Sigmoid colon (tissue), 4 donors: ENCODE data around the gene FSHB.

Experiments
- CTCF ChIP-seq, 4 experiments: fragments of 450-650 bp in 3 of 4; fragments of 200-600 bp in 1 of 4; IDR thresholded peaks; one replicate each; pipeline ENCODE4 v1.5.1; 2016 to 2019; ENCODE audit warnings: antibody characterized with exemption in 4 of 4, mild to moderate bottlenecking in 3 of 4, moderate library complexity in 2 of 4
- EP300 ChIP-seq, 4 donors: sonication (generic); formaldehyde crosslinking; IDR thresholded peaks; one replicate each; pipeline ENCODE4 v1.6.1; 2017; ENCODE audit warnings: antibody characterized with exemption in 4 of 4
- POLR2A ChIP-seq, 2 donors: fragments of 450-650 bp; IDR thresholded peaks; one replicate each; pipeline ENCODE4 v1.6.1; 2016; ENCODE audit warnings: antibody characterized with exemption in 2 of 2, mild to moderate bottlenecking in 2 of 2, moderate library complexity in 2 of 2
- POLR2AphosphoS5 ChIP-seq, 4 donors: sonication (generic); formaldehyde crosslinking; IDR thresholded peaks; one replicate each; pipeline ENCODE4 v1.6.1; 2017; ENCODE audit warnings: antibody characterized with exemption in 4 of 4

- TF ChIP-seq CTCF (IDR thresholded peaks at IDR 0.05): no peak
- TF ChIP-seq POLR2A (IDR thresholded peaks at IDR 0.05): no peak
- TF ChIP-seq POLR2AphosphoS5 (IDR thresholded peaks at IDR 0.05): no peak
- no peak for TF ChIP-seq EP300 (IDR thresholded peaks at IDR 0.05)
These were observed 44.1 kb upstream of the FSHB start for GRCh38 chr11:30186748-30187147.
